HL-60 (cell line): ENCODE results near the gene LILRB3.

Experiments
- DNase-seq, 2 experiments: peaks; one replicate each; pipeline ENCODE4 v3.0.0-alpha.2; 2010 to 2020; ENCODE audit warnings: low read depth in 1 of 2, low spot score in 1 of 2
- H3K27ac ChIP-seq: fragments of 250-450 bp; sonication (Bioruptor Pico); replicated peaks from 2 replicates; pipeline ENCODE4 v1.5.1; 2020; ENCODE audit warnings: mild to moderate bottlenecking, moderate library complexity
- H3K27me3 ChIP-seq: fragments of 250-450 bp; sonication (Bioruptor Pico); 2 replicates; pipeline ENCODE4 v1.5.1; 2021; ENCODE audit warnings: mild to moderate bottlenecking, moderate library complexity; ENCODE audit not compliant: insufficient read depth, poor library complexity, severe bottlenecking
- H3K4me3 ChIP-seq: replicated peaks from 2 replicates; pipeline ENCODE4 v1.5.1; 2011; ENCODE audit warnings: mild to moderate bottlenecking, control low read depth, low read length; ENCODE audit not compliant: insufficient read depth
- CTCF ChIP-seq: IDR thresholded peaks from one replicate; pipeline ENCODE4 v1.5.1; 2011; ENCODE audit warnings: low read length, control low read depth, inconsistent platforms; ENCODE audit not compliant: insufficient read depth
- GABPA ChIP-seq: IDR thresholded peaks from 2 replicates; pipeline ENCODE4 v1.6.1; 2012; ENCODE audit warnings: low read depth
- POLR2AphosphoS5 ChIP-seq: IDR thresholded peaks from 2 replicates; pipeline ENCODE4 v1.6.1; 2012; ENCODE audit warnings: low read depth
- REST ChIP-seq: IDR thresholded peaks from 2 replicates; pipeline ENCODE4 v1.6.1; 2012; ENCODE audit warnings: low read depth; ENCODE audit not compliant: insufficient replicate concordance
- SPI1 ChIP-seq: IDR thresholded peaks from 2 replicates; pipeline ENCODE4 v1.6.1; 2012; ENCODE audit warnings: low read depth, mild to moderate bottlenecking, borderline replicate concordance

The LILRB3 gene

DNA sequence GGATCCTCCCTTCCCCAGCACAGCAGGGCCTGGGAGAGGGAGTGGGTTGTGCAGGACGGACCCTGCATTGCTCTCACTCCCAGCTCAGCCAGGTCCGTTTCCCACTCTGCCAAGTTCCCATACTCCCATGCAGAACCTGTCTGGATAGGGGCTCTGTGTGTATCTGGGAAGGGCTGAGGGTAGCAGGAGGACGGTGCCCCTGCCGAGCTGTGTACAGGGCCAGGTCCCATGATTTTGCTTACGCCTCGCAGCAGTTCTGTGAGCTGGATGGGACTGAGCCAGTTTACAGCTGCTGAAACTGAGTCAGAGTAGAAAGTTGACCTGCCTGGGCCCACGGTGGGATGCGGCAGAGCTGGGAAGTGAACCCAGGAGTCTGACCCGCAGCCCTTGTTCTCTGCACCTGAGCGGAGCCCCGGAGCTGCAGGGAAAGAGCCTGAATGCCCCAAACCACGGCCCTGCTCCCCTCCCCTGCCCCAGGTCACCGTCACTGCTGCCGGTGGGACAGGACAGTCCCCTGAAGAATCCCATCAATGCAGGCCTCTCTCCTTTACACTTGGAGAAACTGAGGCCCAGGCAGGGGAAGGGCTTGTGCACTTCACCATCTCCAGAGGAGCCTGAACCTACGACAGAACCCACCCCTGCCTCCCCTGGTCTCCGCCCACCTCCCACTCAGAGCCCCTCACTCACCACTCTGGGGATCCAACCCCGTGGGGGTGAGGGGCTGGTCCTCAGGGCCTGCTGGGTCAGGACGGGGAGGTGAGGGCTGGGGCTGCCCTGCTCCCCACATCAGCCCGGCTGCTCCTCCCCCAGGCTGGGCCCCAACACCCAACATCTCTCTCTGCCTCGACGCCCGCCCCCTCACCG is 30.8 kb upstream of the LILRB3 start:
- TF ChIP-seq SPI1, result no peak
- TF ChIP-seq GABPA, result no peak
- no peak for TF ChIP-seq REST
- TF ChIP-seq CTCF, result no peak
- TF ChIP-seq POLR2AphosphoS5, result no peak
- Histone ChIP-seq H3K27me3 (peaks cover 24% of the 10 kb centered on the region), H3K4me3 (no peak overlapping the region), H3K27ac (no peak overlapping the region)
- no peak for DNase-seq

DNA sequence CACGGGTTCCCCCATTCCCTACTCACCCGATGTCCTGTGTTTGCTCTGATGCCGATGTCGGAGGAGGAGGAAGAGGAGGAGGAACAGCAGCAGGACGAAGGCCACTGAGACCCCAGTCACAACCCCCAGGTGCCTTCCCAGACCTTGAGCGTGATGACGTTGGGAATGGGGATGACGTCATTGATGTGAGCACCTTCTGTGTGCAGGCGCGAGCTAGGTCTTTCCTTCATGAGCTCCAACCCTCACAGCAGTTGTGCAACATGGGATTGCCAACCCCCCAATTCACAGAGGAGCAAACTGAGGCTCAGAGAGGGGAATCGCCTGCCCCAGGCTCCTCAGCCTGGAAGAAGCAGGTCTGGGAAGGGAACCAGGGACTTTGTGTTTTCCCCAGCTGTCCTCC is 30.0 kb upstream of the LILRB3 start:
- no peak overlapping the region for H3K27ac ChIP-seq
- TF ChIP-seq GABPA, result no peak
- no peak for TF ChIP-seq CTCF
- no peak for TF ChIP-seq REST
- no peak for TF ChIP-seq POLR2AphosphoS5
- H3K27me3 ChIP-seq, result peaks cover 23% of the 10 kb centered on the region
- no peak for DNase-seq
- H3K4me3 ChIP-seq, result no peak overlapping the region

- H3K27ac ChIP-seq, result no peak overlapping the region
- no peak for TF ChIP-seq CTCF
- no peak for DNase-seq
- H3K27me3 ChIP-seq, result peaks cover 19% of the 10 kb centered on the region
- no peak overlapping the region for H3K4me3 ChIP-seq
These were observed 29.4 kb upstream of the LILRB3 start for GRCh38 chr19:54252243-54252642.
